ENCODE measurements around the gene C6orf136. TPM values are rescaled to one million over a fixed set of nuclear protein-coding genes. Genes with fewer than 3 reads are reported as not detected.

Gene C6orf136
- total RNA-seq, 1 donor from 2014 or later = 4.6 TPM

DNA sequence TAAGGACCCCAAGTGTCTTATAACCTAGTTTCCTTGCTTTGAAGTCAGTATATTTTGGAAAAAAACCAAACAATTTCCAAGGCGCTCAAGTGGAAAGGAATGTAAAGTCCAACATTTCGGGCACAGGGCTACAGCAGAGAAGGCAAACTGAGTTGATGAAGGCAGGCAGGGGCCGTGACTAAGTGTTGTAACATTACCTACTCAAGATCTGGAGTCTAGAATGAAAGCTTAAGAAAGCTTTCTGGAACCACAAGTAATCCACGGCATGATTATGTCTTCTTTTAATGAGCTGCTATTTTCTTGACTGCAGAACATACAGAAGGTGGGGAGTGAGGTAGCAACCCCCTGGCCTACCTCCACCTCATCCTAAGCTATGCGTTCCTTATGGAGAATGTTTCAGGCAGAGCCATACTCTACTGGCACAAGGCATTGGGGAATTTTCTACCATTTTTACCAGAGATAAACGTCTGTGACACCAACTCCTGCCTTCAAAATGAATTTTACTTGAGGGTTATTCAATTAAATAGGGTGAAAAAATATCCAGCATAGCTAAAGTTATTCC, 34.2 kb upstream of the C6orf136 start:
- no peak overlapping the region for H3K4me3 ChIP-seq (ENCODE audit: low read depth, low read length)
- no peak for DNase-seq (ENCODE audit: low read depth)
- TF ChIP-seq, protein P1, sequence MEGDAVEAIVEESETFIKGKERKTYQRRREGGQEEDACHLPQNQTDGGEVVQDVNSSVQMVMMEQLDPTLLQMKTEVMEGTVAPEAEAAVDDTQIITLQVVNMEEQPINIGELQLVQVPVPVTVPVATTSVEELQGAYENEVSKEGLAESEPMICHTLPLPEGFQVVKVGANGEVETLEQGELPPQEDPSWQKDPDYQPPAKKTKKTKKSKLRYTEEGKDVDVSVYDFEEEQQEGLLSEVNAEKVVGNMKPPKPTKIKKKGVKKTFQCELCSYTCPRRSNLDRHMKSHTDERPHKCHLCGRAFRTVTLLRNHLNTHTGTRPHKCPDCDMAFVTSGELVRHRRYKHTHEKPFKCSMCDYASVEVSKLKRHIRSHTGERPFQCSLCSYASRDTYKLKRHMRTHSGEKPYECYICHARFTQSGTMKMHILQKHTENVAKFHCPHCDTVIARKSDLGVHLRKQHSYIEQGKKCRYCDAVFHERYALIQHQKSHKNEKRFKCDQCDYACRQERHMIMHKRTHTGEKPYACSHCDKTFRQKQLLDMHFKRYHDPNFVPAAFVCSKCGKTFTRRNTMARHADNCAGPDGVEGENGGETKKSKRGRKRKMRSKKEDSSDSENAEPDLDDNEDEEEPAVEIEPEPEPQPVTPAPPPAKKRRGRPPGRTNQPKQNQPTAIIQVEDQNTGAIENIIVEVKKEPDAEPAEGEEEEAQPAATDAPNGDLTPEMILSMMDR (conservative IDR thresholded peaks at IDR 0.05; ENCODE audit: low read depth, low read length) = no peak

DNA sequence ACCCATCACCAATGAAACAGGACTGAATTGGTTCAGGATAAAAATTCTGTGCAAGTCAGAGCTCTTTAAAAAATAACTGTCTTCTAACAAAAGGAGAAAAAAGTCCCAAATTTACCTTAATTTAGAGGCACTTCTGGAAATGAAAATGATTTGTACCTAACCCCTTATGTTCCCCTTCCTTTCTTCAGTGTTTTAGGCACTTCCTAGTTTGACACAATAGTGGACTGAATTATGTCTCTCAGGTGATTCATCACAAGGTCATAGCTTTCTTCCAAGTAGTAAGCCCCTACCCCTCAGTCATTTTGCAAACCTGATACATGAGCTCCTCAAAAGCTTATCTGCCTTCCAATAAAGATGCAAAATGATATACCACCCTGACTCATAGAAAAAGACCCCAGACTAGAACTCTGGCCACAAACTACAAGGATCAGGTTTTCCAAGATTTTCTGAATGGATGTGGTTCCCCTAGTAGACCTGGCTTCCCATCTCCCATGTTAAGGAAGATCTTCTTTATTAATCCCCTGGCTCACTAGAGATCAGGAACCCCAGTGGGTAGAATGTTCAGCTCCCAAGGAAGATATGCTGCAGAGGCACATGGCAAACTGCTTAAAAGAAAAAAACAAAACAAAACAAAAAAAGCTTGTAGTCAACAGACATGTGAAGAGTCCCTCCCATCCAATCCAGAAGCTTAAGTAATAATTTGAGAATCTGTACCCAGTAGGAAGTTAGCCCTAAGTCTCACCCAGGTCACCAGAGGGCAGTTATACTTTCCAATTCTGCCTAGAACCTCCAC, 33.5 kb upstream of the C6orf136 start:
- no peak for DNase-seq (ENCODE audit: low read depth)
- H3K4me3 ChIP-seq (ENCODE audit: low read depth, low read length) = no peak overlapping the region
- TF ChIP-seq, protein P1 (conservative IDR thresholded peaks at IDR 0.05; ENCODE audit: low read depth, low read length) = no peak

DNA sequence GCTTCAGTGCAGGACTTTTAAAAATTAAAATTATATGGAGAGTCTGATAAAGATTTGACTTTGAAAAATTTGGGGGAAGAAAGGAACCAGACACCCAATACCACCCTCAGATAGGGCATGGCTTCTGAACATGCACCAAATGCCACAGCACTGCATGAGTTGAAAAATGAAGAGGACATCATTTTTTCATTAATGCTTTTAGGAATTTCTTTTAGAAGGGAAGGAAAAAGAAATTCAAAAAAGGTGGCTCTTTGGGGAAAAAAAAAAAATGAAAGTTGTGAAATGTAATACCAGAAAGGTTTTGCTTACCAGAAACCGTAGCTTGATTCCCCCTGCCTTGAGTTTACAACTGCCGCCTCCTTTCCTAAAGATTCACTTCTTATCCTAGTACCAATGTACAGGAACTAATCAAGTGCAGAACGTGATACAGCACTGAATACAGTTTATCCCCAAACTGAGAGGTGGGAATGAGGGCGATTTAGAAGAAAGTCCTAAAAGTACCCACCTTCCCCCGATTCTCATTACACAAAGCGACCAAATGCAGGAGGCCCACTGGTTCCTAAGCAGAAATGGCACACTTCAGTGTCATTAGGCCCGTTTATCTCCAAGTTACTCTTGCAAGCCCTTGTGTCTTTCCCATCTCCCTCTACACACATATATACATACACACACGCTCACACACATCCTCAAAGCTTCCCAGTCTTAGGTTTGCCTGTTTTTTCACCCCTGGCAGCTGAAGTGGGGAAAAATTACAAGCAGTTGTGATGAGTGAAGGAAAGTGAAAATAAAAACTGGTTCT, 32.7 kb upstream of the C6orf136 start:
- H3K4me3 ChIP-seq (ENCODE audit: low read depth, low read length) = peak overlapping the region; percentile 35
- TF ChIP-seq, protein P1 (conservative IDR thresholded peaks at IDR 0.05; ENCODE audit: low read depth, low read length) = no peak
- DNase-seq (ENCODE audit: low read depth) = no peak

DNA sequence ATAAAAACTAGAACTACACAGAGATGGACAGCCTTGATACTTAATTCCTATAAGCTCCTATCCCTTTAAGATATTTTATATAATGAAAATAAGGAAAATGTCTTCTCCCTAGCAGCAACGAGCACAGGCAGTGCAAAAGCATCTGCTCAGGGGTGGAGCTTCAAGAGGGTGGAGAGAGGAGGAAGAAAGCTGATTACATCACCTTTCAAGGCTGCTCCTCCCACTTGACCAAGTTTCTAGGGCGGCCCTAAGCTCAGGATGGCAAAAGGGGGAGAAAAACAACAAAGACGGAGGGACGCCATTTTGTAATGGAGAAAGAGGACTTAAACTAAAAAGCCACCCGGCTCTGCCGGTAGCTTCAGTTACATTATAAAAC, 32.1 kb upstream of the C6orf136 start:
- peak overlapping the region; percentile 67 for H3K4me3 ChIP-seq (ENCODE audit: low read depth, low read length)
- DNase-seq (ENCODE audit: low read depth) = peak; percentile 84
- TF ChIP-seq, protein P1 (conservative IDR thresholded peaks at IDR 0.05; ENCODE audit: low read depth, low read length) = no peak

DNA sequence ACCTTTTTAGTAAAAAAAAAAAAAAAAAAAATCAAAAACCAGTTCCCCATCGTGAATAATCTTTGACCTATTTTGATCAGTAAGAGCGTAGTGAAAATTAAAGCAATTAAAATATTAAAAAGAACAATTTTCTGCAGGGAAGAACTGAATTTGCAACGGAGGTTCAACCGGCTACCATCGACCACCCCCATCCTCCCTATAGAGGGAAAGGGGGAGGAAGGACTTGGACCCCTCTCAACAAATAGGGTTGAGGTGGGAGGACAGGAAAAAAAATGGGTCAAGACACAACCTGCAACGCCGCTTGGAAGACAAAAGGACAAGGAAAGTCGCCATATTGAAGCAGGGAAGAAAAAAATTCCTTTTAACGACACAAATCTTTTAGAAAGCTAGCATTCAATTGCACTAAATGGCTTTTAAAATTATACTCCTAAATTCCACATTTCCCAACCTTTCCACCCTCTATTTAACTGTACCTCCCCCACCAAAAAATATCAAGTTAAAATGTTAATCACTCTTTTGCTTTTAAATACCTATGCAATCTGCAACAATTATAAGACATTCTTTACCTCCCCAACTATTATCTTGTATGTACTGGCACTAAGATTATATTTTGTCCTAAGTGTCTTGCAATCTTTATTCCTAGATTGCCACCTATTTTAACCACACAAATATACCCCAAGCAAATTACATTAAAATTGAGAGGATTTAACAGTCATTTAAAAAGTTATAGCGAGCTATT, 31.5 kb upstream of the C6orf136 start:
- TF ChIP-seq, protein P1 (conservative IDR thresholded peaks at IDR 0.05; ENCODE audit: low read depth, low read length) = no peak
- DNase-seq (ENCODE audit: low read depth) = no peak
- peak overlapping the region; percentile 67 for H3K4me3 ChIP-seq (ENCODE audit: low read depth, low read length)

DNA sequence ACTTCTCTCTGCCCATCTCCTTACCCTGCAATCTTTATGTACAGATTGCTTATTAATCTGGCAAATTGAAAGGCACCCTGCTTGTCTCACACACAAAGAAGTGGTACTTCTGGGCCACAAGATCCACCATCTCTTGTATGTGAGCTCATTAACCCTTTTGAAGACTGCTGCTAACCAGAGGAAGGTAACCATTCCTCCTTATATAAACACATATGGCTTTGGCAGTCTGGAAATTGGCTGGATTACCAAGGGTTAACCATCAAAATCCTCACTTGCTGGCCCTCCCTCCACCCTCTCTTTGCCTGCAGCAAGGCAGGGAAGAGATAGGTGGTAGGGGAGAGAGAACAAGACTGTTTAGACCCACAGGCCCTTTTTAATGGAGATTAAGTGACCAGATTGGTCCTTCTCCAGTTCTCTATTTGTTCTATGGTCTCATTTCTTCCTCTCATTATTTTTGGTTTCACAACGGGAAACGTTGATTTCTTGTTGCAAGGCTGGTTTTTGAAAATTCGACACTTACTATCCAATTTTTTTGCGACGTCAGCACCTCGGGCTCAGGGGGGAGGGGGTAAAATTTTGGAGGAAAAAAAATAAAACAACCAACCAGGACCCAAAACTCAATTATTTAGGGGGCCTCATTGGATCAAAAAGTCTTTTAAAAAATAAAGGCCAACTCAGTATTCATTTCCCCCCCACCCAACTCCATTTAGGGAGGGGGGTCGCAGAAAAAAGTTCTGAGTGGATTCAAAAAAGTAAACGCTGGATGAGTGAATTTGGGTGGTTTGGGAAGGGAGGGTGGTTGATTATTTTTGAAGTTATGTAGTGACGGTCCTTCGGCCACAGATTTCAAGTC, 30.7 kb upstream of the C6orf136 start:
- TF ChIP-seq, protein P1 (conservative IDR thresholded peaks at IDR 0.05; ENCODE audit: low read depth, low read length) = no peak
- DNase-seq (ENCODE audit: low read depth) = no peak
- peak overlapping the region; percentile 67 for H3K4me3 ChIP-seq (ENCODE audit: low read depth, low read length)

All from epithelial cell of proximal tubule (primary cell).